C4-2B (cell line): ENCODE data around the gene ILRUN.
A peak's percentile ranks its signal among the peaks of the same experiment; 100 is the strongest.
"Not testable (repeated sequence)": the region's sequence is repeated elsewhere in the genome, so short reads cannot be mapped to it uniquely, and the experiment has no call there.

Source experiments
- H3K27ac ChIP-seq: fragments of 450-650 bp; 2 replicates; pipeline ENCODE4 v1.5.1; 2017
- ZFX ChIP-seq: fragments of 450-650 bp; IDR thresholded peaks from 2 replicates; pipeline ENCODE4 v1.6.1; 2017
- TF ChIP-seq, protein P1 (sequence below): fragments of 450-650 bp; conservative IDR thresholded peaks from 2 replicates; pipeline ENCODE4 v1.5.1; 2017; ENCODE audit warnings: mild to moderate bottlenecking

The ILRUN gene

DNA sequence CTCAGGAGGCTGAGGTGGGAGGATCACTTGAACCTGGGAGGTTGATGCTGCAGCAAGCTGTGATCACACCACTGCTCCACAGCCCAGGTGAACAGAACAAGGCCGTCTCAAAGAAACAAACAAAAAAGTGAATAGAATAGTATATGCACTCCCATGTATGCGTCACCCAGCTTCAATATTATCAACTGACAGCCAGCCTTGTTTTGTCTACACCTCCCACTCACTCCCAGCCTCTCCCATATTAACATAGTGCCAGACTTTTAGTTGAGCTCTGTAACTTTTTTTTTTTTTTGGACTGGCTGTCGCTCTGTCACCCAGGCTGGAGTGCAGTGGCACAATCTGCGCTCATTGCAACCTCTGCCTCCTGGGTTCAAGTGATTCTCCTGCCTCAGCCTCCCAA is 18.1 kb upstream of the ILRUN start:
- TF ChIP-seq, protein P1, sequence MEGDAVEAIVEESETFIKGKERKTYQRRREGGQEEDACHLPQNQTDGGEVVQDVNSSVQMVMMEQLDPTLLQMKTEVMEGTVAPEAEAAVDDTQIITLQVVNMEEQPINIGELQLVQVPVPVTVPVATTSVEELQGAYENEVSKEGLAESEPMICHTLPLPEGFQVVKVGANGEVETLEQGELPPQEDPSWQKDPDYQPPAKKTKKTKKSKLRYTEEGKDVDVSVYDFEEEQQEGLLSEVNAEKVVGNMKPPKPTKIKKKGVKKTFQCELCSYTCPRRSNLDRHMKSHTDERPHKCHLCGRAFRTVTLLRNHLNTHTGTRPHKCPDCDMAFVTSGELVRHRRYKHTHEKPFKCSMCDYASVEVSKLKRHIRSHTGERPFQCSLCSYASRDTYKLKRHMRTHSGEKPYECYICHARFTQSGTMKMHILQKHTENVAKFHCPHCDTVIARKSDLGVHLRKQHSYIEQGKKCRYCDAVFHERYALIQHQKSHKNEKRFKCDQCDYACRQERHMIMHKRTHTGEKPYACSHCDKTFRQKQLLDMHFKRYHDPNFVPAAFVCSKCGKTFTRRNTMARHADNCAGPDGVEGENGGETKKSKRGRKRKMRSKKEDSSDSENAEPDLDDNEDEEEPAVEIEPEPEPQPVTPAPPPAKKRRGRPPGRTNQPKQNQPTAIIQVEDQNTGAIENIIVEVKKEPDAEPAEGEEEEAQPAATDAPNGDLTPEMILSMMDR: no peak
- TF ChIP-seq ZFX: no peak
- no peak overlapping the region for H3K27ac ChIP-seq

- H3K27ac ChIP-seq: not testable (repeated sequence)
These were observed 16.3 kb upstream of the ILRUN start for GRCh38 chr6:34712881-34713280.

GRCh38 chr6:34709386-34709785 is 12.8 kb upstream of the ILRUN start:
- H3K27ac ChIP-seq: no peak overlapping the region
- TF ChIP-seq ZFX: no peak

- peak overlapping the region; percentile 37; the same call in 1 of the 2 replicates for H3K27ac ChIP-seq
- no peak for TF ChIP-seq ZFX
- TF ChIP-seq, protein P1: no peak
These were observed 8.7 kb upstream of the ILRUN start for GRCh38 chr6:34705241-34705640.

- no peak for TF ChIP-seq ZFX
- TF ChIP-seq, protein P1: no peak
- H3K27ac ChIP-seq: no peak overlapping the region
These were observed 4.6 kb upstream of the ILRUN start for GRCh38 chr6:34701199-34701598.

GRCh38 chr6:34697904-34698559 is 1.5 kb upstream of the ILRUN start:
- H3K27ac ChIP-seq: no peak overlapping the region
- TF ChIP-seq, protein P1: no peak
- no peak for TF ChIP-seq ZFX

DNA sequence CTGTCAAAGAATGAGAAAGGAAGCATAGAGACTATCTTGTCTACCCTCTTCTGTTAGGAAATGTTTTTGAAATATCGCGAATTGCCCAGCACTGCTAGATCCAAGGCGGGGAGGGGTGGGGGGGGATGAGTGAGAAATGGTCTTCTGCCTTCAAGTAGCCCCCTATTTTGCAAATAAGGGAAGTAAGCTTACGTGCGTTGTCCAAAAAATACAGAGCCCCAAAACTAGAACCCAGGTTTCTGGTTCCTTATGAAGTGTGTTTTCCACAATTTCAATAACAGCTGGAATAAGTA is 923 bp upstream of the ILRUN start:
- TF ChIP-seq ZFX: no peak
- TF ChIP-seq, protein P1: no peak
- no peak overlapping the region for H3K27ac ChIP-seq

DNA sequence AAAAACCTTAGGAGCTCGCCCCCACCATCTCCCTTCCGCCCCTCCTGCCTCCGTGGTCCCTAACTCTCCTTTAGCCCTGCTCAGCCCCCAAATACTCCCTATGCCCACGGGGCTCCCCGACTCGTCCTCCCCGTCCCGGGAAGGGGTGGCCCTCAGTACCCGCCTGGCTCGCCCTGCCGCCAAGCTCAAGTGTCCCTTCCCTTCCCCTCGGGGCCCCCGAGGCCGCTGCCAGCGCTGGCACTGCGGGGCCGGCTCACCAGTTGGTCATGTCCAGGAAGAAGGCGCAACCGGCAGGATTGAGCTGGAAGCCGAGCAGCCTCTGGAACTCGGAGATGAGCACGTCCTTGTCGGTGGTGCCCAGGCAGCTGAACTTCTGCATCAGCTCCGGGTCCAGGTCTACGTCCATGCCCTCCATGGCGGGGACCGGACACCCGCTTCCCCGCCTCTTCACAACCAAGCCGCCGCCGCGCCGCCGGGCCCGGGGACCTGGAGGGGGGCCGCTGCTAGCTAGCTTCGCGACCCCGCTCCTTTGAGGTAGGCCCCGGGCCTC is 303 bp downstream of the ILRUN start:
- TF ChIP-seq ZFX: peak; percentile 58; the same call in 1 of the 2 replicates
- TF ChIP-seq, protein P1: no peak
- peak overlapping the region; percentile 87 for H3K27ac ChIP-seq
